GM12878 (cell line): ENCODE measurements around the gene CCDC9. TPM values are rescaled to one million over a fixed set of nuclear protein-coding genes. Genes with fewer than 3 reads are reported as not detected.
A peak's percentile ranks its signal among the peaks of the same experiment; 100 is the strongest.

Experiments
- ASH2L ChIP-seq: fragments of 300-600, 200-600 bp; sonication (generic); IDR thresholded peaks from 2 replicates; pipeline ENCODE4 v1.6.1; 2017; ENCODE audit warnings: low read depth, mild to moderate bottlenecking, borderline replicate concordance
- EED ChIP-seq: sonication (generic); IDR thresholded peaks from 2 replicates; pipeline ENCODE4 v1.6.1; 2016; ENCODE audit warnings: antibody characterized with exemption, low read depth
- EGR1 ChIP-seq, 2 experiments: IDR thresholded peaks; 1 replicate in 1 of 2; 2 replicates in 1 of 2; pipeline ENCODE4 v1.6.1; 2011 to 2012; ENCODE audit warnings: low read depth in 2 of 2, low read length in 2 of 2, borderline replicate concordance in 1 of 2, mild to moderate bottlenecking in 1 of 2, moderate library complexity in 1 of 2
- ETV6 ChIP-seq, 2 experiments: fragments of 450-650 bp in 1 of 2; IDR thresholded peaks in 1 of 2; conservative IDR thresholded peaks in 1 of 2; 2 replicates each; pipeline ENCODE4 v1.6.1; 2014; ENCODE audit warnings: antibody characterized with exemption in 1 of 2, borderline replicate concordance in 1 of 2, low read depth in 1 of 2, mild to moderate bottlenecking in 1 of 2, moderate library complexity in 1 of 2
- FOXM1 ChIP-seq: IDR thresholded peaks from 2 replicates; pipeline ENCODE4 v1.6.1; 2012; ENCODE audit warnings: low read depth, mild to moderate bottlenecking, inconsistent platforms, low read length, moderate library complexity
- JUND ChIP-seq: IDR thresholded peaks from 2 replicates; pipeline ENCODE4 v1.6.1; 2012; ENCODE audit warnings: low read depth, mild to moderate bottlenecking, low read length, improper control_type of control experiment, moderate library complexity
- KAT2A ChIP-seq: conservative IDR thresholded peaks from 2 replicates; pipeline ENCODE4 v1.6.1; 2011; ENCODE audit warnings: low read depth, low read length; ENCODE audit not compliant: control insufficient read depth
- MEF2A ChIP-seq: IDR thresholded peaks from 2 replicates; pipeline ENCODE4 v1.6.1; 2011; ENCODE audit warnings: low read depth, mild to moderate bottlenecking, low read length, moderate library complexity; ENCODE audit not compliant: insufficient read depth
- POLR2A ChIP-seq: IDR thresholded peaks from 2 replicates; pipeline ENCODE4 v1.6.1; 2011; ENCODE audit warnings: low read depth, mild to moderate bottlenecking, low read length
- RBBP5 ChIP-seq: fragments of 200-600 bp; sonication (generic); conservative IDR thresholded peaks from 2 replicates; pipeline ENCODE4 v1.6.1; 2016
- RUNX3 ChIP-seq: IDR thresholded peaks from 2 replicates; pipeline ENCODE4 v1.6.1; 2012; ENCODE audit warnings: low read length, inconsistent platforms
- TAF1 ChIP-seq: IDR thresholded peaks from 2 replicates; pipeline ENCODE4 v1.6.1; 2011; ENCODE audit warnings: mild to moderate bottlenecking, low read depth, low read length, borderline replicate concordance
- TARDBP ChIP-seq: IDR thresholded peaks from 2 replicates; pipeline ENCODE4 v1.6.1; 2016; ENCODE audit warnings: borderline replicate concordance
- TCF12 ChIP-seq: IDR thresholded peaks from 2 replicates; pipeline ENCODE4 v1.6.1; 2011; ENCODE audit warnings: low read depth, mild to moderate bottlenecking, low read length
- TCF7 ChIP-seq: IDR thresholded peaks from 2 replicates; pipeline ENCODE4 v1.6.1; 2014; ENCODE audit warnings: antibody characterized with exemption, borderline replicate concordance
- YBX1 ChIP-seq: fragments of 450-650 bp; IDR thresholded peaks from 2 replicates; pipeline ENCODE4 v1.6.1; 2016; ENCODE audit warnings: antibody characterized with exemption
- ZBTB11 ChIP-seq: fragments of 450-650 bp; formaldehyde crosslinking; IDR thresholded peaks from 2 replicates; pipeline ENCODE4 v1.5.0; 2022; ENCODE audit warnings: mild to moderate bottlenecking, missing genetic modification characterization
- ZNF622 ChIP-seq: fragments of 450-650 bp; IDR thresholded peaks from 2 replicates; pipeline ENCODE4 v1.6.1; 2017; ENCODE audit warnings: mild to moderate bottlenecking, inconsistent platforms
- polyA plus RNA-seq, 11 experiments: library from polyadenylated mRNA; depleted of rRNA in 4 of 11; unstranded in 6 of 11; stranded (reverse) in 5 of 11; fragments of >200 nt; fragmentation: Nextera tagmentation in 4 of 11; fragmentation: Illumina TruSeq in 1 of 11; extraction: Ambion mirVana in 4 of 11; extraction: Trizol in 1 of 11; gene quantifications; 1 replicate in 1 of 11; 2 replicates in 10 of 11; pipeline versions ENCODE4 v1.2.1 to v1.2.3, GENCODE V29; 2011 to 2016; ENCODE audit warnings: inconsistent platforms in 2 of 11, missing spikeins in 2 of 11, low read depth in 1 of 11
- total RNA-seq, 4 experiments: library from RNA; depleted of rRNA in 3 of 4; stranded (reverse); fragments of >200 nt in 3 of 4; fragmentation: Illumina TruSeq in 1 of 4; extraction: Trizol in 1 of 4; gene quantifications; 2 replicates each; pipeline versions ENCODE4 v1.2.1 to v1.2.3, GENCODE V29; 2013 to 2021
- TF ChIP-seq, protein P1 (sequence below): IDR thresholded peaks from 2 replicates; pipeline ENCODE4 v1.6.1; 2011; ENCODE audit warnings: borderline replicate concordance, low read depth, mild to moderate bottlenecking, moderate library complexity, mixed read lengths, low read length; ENCODE audit not compliant: insufficient read depth; ENCODE audit errors: extremely low read length
- TF ChIP-seq, protein P2 (sequence below): fragments of 450-650 bp; IDR thresholded peaks from 2 replicates; pipeline ENCODE4 v1.6.1; 2017; ENCODE audit warnings: mild to moderate bottlenecking, low read depth, inconsistent platforms; ENCODE audit not compliant: poor library complexity, severe bottlenecking
- TF ChIP-seq, protein P3 (sequence below): fragments of 450-650 bp; IDR thresholded peaks from 2 replicates; pipeline ENCODE4 v1.6.1; 2016; ENCODE audit warnings: mild to moderate bottlenecking

The CCDC9 gene
- total and polyA plus RNA-seq, 10 of the 15 experiments (the other 5 are each of a cell fraction or from before 2014, with no cell fraction given), result 0.18 to 17.5 (median 7.1) TPM; not detected in 1

- peak; percentile 43; the same call in 1 of the 2 replicates for TF ChIP-seq TARDBP
- TF ChIP-seq, protein P1, sequence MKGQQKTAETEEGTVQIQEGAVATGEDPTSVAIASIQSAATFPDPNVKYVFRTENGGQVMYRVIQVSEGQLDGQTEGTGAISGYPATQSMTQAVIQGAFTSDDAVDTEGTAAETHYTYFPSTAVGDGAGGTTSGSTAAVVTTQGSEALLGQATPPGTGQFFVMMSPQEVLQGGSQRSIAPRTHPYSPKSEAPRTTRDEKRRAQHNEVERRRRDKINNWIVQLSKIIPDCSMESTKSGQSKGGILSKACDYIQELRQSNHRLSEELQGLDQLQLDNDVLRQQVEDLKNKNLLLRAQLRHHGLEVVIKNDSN, result no peak
- TF ChIP-seq MEF2A, result no peak
- no peak for TF ChIP-seq YBX1
- peak; percentile 47; the same call in 1 of the 2 replicates for TF ChIP-seq RUNX3
- TF ChIP-seq FOXM1, result no peak
- TF ChIP-seq TAF1, result 0 out of 2 replicates have a peak, but pooled peaks have one; percentile 4
- no peak for TF ChIP-seq ZNF622
- peak; percentile 47; the same call in 1 of the 2 replicates for TF ChIP-seq EED
- no peak for TF ChIP-seq ETV6 (conservative IDR thresholded peaks at IDR 0.05 in 1 of 2, IDR thresholded peaks at IDR 0.05 in 1 of 2; ENCODE audit: borderline replicate concordance in 1 of 2, low read depth in 1 of 2)
- peak; percentile 57 for TF ChIP-seq POLR2A
- TF ChIP-seq, protein P2, sequence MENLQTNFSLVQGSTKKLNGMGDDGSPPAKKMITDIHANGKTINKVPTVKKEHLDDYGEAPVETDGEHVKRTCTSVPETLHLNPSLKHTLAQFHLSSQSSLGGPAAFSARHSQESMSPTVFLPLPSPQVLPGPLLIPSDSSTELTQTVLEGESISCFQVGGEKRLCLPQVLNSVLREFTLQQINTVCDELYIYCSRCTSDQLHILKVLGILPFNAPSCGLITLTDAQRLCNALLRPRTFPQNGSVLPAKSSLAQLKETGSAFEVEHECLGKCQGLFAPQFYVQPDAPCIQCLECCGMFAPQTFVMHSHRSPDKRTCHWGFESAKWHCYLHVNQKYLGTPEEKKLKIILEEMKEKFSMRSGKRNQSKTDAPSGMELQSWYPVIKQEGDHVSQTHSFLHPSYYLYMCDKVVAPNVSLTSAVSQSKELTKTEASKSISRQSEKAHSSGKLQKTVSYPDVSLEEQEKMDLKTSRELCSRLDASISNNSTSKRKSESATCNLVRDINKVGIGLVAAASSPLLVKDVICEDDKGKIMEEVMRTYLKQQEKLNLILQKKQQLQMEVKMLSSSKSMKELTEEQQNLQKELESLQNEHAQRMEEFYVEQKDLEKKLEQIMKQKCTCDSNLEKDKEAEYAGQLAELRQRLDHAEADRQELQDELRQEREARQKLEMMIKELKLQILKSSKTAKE, result no peak
- TF ChIP-seq KAT2A, result no peak
- TF ChIP-seq ZBTB11 (CRISPR knock-in tag), result no peak
- TF ChIP-seq TCF7, result no peak
- TF ChIP-seq, protein P3, sequence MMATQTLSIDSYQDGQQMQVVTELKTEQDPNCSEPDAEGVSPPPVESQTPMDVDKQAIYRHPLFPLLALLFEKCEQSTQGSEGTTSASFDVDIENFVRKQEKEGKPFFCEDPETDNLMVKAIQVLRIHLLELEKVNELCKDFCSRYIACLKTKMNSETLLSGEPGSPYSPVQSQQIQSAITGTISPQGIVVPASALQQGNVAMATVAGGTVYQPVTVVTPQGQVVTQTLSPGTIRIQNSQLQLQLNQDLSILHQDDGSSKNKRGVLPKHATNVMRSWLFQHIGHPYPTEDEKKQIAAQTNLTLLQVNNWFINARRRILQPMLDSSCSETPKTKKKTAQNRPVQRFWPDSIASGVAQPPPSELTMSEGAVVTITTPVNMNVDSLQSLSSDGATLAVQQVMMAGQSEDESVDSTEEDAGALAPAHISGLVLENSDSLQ, result no peak; the same call in 1 of the 2 replicates
- TF ChIP-seq EGR1 (IDR thresholded peaks at IDR 0.05; ENCODE audit: borderline replicate concordance in 1 of 2, low read depth in 2 of 2, low read length in 2 of 2), result peak in 1 of 2 experiments; percentile 61; a peak in 1 of 3 replicates
- no peak for TF ChIP-seq RBBP5
- TF ChIP-seq TCF12, result peak; percentile 26; the same call in 1 of the 2 replicates
- no peak for TF ChIP-seq JUND
- TF ChIP-seq ASH2L, result no peak
These were observed 28.8 kb upstream of the CCDC9 start (continued) for GRCh38 chr19:47227352-47228167.
